Measurements from ENCODE around the gene PLCH1.

The PLCH1 gene

DNA sequence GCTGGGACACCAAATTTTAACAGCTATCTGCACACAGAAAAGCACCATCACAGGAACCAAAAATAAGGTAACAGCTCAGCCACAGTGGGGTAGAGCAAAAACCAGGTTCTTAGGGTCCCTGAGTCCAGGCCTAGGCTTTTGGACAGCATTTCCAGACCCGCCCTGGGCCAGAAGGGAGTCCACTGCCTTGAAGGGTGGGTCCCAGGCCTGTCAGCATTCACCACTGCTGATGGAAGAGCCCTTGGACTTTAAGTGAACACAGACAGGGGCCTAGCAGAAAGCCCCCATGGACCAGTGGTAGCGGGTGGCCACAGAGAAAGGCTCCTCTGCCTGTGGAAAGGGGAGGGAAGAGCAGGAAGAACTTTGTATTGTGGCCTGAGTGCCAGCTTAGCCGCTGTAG, 56.4 kb downstream of the PLCH1 start:
- no peak for DNase-seq (ENCODE audit: low read depth in 3 of 3, low spot score in 1 of 3)

DNA sequence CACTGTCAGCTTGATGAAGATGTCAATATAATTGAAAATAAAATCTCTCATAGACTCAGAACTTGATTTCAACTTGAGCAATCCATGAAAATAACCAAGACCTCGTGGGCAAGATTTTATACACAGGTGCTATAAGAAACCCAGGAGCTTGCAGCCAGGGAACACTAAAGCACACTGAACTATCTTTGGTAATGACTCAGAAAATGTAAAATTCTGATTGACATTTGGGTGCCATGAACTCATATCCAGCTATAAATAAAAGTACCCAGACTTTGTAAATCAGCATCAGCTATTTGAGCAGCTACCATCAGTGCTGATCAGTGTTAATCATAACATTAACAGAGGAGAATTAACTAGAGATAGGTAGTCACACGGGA, 61.5 kb downstream of the PLCH1 start:
- no peak for DNase-seq (ENCODE audit: low read depth in 3 of 3, low spot score in 1 of 3)

DNA sequence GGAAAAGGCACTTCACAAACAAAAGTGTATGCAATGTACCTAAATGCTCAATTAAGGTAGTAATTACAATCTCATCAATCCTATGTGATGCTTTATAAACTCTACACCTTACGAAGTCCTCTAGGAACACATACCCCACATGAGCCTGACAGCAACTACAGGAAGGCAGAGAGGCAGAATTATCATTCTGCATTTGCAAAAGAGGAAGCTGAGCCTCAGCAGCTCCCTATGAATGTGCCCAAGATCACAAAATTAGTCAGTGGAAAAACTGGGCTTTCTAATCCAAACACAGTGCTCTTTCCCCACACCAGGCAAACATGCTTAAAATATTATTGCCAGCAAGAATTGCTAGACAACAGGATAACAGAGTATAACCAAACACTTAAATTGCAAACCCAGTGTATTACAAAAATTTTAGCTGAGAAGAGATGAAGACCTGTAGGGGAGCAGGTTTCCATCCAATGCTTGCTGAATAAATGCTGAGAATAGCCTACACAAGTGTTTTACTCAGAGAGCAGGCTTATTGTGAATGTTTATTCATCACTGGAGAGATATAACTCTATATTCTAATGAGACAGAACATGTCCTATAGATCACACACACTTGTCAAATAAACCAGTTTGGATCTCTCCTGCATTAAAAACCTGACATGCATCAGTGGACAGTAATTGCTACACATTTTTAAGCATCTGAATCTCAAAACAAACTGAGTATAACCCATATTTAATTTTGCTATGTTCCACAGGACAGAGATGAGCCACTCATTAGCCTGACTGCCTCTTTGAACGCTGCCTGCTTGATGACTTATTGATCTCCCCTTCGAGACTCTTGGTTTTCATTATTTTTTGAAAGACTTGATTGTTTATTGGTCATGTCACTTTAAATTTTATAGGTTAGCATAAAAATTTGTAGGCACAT, 62.2 kb downstream of the PLCH1 start:
- DNase-seq (ENCODE audit: low read depth in 3 of 3, low spot score in 1 of 3) = no peak

DNA sequence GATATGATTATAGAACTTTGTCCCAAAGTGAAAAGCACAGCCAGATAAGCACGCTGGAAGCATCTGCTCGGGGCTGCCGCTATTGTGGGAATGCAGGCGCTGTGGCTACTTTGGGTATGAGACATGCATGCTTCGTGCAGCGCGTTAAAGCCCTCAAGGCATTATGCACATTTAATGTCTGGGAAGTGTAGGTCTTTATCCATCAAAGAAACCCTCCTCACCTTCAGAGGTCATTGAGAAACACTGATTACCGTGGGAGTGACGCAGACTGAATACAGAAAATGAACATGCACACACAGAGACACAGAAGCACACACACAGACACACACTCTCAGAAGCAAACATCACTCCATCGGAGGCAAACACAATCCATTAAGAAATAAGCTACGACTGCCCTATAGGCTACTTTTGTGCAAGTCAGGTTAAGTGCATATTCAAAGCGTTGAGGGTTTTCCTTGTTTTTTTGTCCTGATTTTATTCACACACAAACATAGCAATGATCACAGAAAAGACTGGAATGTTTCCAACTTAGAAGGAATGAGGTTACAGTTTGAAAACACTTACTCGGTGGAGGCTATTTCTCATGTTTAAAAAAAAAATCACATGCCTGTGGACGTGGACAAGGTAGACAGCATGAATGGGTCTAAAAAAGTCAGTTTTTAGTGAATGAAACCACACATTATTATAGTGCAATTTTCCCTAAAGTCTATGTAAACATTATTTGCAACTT, 68.5 kb downstream of the PLCH1 start:
- DNase-seq (ENCODE audit: low read depth in 3 of 3, low spot score in 1 of 3) = no peak

DNA sequence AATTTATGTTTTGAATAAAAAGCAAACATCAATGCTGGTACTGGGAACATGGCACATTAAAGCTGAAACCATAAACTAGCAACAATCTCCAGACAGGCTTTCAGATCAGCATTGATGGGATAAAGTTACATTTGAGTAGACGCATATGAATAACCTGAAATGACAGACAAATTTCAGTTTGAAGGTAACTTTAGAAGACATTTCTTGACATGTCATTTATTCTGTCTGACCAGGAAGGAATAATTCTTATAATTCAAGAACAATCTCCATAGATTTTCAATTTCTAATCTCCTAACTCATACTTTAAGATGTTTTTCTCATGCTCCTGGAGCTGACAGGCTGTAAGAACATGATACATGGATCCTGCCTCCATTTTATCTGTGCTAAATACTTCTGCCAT, 69.8 kb downstream of the PLCH1 start:
- DNase-seq (ENCODE audit: low read depth in 3 of 3, low spot score in 1 of 3) = no peak

DNA sequence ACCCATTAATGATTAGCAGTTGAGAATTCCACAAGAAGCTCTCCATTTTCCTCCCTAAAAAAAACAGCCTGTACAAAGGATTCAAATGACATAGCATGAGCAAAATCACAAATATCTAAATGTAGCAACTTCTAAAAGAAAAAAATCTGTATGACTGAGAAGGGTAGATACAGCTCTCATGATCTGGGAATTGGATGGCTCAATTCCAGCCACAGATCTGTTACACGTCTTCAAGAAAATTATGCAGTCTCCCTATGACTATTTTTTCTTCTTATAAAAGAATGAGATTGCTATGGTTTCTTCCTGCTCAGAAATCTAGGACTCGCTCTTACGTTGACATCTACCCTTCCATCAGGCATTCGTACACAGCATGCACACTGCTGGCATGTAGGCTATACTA, 71.5 kb downstream of the PLCH1 start:
- no peak for DNase-seq (ENCODE audit: low read depth in 3 of 3, low spot score in 1 of 3)

DNA sequence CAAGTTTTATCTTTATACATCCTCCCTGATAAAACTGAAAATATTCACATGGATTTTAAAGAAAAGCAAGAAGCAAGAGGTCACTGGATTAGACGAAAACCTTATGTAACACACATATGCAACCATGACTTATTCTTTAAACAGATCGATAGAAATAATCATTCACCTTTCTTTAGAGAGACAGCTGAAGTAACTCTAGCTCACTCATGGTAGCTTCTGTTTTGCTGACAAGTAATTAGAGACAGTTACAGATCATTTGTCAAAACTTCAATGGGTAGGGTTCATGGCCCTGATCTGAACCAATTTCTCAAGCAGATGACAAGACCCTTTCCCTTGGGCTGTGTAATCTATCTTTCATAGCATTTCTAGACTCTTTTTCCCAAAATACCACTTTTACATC, 74.5 kb downstream of the PLCH1 start:
- DNase-seq (ENCODE audit: low read depth in 3 of 3, low spot score in 1 of 3) = no peak

DNA sequence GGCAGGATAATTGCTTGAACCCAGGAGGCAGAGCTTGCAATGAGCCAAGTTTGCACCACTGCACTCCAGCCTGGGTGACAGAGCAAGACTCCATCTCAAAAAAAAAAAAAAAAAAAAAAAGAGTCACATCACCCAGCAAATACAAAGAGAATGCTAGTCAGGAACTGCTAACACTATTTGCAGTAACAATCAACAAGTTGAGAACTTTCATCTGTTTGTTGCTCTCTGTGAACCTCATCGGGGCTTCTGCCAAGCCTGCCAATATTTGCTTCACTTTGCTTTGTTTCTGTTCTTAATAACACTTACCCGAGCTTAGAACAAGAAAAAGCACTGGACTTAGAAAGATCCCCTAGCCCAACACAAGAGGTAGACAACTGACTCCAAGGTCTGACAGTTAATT, 76.9 kb downstream of the PLCH1 start:
- no peak for DNase-seq (ENCODE audit: low read depth in 3 of 3, low spot score in 1 of 3)

DNA sequence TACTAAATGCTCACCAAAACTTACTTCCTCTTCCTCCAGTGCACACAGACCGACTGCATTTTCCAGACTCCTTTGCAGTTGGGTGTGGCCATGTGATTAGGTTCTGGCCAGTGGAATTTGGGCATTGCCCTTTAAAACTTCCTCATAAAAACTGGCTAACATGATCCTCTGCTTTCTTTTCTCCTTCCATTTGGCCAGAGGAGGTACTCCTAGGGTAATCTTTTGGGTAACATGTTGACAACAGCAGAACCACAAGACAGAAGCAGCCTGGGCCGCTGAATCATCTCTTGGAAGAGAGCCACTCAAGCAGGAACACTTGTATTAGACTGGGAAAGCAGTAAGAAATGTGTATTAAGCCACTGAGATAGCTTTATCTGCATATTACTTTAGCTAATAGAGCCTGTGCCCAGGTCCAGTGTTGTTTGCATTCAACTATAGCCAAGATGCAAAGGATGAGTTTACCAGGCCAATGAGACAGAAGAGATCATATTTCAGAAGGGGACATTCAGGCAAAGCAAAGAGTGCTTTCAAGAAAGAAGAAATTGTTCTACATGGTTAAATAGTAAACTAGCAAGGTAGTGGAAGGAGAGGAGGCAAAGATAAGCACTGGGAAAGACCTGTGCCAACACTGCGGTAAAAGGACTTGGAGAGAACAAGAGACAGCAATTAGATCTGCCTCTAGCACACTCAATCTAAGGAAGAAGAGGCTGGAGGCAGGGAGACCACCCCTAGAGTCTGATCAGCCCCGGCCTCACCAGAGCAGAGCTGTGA, 79.8 kb downstream of the PLCH1 start:
- no peak for DNase-seq (ENCODE audit: low read depth in 3 of 3, low spot score in 1 of 3)

DNA sequence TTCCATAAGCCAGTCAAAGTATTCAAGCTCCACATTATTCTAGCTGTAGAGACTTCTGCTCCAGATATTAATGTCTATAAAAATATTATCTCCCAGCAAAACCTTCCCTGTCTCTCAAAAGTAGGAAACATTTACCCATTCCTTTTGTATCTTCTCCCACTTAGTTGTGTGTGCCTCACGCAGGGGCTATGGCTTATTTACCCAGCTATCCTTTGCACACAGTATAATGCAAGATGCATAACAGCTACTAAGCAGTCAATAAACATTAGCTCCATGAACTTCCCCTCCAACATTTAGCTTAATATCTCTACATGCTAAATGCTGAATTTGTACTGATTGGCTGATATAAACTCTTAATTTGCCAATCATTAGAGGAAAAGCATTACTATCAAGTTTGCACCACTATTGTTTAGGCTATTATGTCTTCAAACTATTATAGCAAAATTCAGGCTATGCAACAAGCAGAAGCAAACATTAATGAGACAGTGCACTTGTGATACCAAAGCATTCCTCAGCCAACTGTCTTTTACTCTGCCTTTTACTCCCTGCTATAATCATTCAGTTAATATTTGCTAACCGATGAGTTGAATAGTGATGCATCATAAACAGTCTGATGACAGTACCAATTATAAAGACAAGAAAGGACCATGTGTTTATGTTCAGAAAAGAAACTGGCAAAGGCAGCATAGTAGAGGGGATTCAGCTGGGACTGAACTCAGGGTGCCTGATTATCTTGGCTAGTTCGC, 81.2 kb downstream of the PLCH1 start:
- DNase-seq (ENCODE audit: low read depth in 3 of 3, low spot score in 1 of 3) = no peak

DNA sequence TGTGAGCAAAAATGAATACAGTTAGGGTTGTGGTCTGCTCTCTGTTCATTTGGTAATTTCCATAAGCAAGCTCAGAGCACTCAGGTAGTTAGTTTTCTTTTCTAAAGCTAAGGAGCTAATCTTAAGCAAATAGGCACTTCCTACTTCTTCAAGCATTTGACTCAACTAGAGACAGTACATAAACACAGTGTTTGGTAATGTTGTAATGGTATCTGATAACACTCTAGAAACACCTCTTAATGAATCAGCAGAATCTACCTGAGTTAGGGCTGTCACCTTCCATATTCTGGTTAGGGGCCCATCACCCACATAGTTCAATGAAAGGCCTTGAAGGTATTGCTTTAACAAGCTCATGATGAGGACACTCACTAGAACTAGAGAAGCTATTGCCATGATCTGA, 83.1 kb downstream of the PLCH1 start:
- no peak for DNase-seq (ENCODE audit: low read depth in 3 of 3, low spot score in 1 of 3)

DNA sequence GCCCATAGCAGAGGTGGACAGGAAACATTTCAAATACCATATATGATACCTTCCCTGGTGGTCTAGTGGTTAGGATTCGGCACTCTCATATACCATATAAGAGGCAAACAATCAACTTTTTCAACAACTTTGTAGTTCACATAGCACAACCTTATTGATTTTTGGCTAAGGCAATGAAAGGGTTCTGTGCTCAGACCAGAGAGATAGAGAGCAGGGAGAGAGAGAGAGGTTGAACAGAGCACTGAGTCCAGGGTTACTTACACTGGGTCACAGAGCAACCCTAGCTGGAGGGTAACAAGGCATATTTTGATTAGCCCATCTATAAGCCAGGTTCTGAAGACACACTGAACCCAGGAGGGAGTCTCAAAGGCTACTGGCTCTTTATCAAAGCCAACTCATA, 83.8 kb downstream of the PLCH1 start:
- DNase-seq (ENCODE audit: low read depth in 3 of 3, low spot score in 1 of 3) = no peak

DNA sequence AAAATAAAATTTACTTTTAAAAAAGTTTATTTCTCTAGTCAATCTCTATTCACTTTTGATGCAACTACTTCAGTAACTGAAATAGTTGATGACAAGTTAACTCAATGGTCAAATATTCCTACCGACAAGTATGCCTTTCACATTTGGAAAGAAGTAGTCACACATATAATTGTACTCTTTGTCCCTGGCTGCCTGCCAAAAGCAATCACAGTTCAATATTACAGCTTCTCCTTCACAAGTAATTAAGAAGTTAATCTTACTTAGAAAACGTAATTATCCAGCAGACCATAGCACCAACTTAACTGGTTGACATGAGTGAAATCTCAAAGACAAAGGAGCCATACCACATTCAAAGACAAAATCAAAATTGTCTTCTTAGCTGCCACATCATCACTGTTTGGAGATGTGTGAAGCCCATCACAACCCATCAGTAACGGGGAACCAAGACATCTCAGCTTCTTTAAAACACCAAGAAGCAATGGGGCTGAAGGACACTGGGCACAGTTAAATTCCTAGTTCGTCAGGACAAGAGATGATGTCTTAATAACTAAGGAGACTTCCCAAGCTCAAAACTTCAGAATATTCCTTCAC, 86.1 kb downstream of the PLCH1 start:
- DNase-seq (ENCODE audit: low read depth in 3 of 3, low spot score in 1 of 3) = no peak

DNA sequence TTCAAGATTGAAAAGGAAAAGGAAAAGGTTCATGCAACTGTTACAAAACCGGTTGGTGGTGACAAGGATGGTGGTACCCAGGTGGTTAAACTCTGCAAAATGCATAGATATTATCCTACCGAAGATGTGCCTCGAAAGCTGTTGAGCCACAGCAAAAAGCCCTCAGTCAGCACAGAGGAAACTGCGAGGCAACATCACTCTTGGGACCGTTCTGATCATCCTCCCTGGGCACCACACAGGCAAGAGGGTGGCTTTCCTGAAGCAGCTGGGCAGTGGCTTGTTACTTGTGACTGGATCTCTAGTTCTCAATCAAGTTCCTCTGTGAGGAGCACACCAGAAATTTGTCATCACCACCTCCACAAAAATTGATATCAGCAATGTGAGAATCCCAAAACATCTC, 86.9 kb downstream of the PLCH1 start:
- DNase-seq (ENCODE audit: low read depth in 3 of 3, low spot score in 1 of 3) = no peak

DNA sequence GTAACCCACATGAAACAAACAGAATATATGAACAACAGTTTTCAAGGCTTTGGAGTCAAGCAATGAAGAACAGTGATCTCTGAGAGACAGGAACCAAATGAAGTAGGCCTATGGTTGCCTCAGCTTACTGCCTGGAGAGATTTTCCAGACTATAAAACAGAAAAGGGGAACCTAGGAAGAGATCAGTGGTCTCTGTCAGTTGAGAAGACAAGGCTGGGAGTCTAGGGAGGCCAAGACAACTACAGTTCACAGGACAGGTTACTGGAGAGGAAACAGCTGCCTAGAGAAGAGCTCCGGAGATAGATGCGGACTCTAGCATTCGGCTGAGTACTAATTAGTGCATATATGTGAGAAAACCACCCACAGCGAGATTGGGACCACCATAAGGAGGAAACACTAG, 87.7 kb downstream of the PLCH1 start:
- DNase-seq (ENCODE audit: low read depth in 3 of 3, low spot score in 1 of 3) = no peak

DNA sequence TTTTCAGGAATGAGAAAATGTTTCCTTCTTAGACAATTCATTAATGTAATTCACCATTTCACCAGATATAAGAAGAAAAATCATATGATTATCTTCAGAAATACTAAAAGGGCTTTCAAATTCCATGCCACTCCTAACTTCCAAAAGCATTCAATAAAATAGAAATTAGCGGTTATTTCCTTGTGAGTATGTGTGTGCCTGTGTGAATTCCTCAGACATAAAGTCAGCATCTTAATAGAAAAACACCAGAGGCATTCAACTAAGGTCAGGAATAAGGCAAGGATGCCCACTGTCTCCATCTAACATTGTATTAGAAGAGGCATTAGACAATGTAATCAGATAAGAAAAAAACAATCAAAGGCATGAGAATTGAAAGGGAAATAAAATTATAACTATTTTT, 88.4 kb downstream of the PLCH1 start:
- no peak for DNase-seq (ENCODE audit: low read depth in 3 of 3, low spot score in 1 of 3)

DNA sequence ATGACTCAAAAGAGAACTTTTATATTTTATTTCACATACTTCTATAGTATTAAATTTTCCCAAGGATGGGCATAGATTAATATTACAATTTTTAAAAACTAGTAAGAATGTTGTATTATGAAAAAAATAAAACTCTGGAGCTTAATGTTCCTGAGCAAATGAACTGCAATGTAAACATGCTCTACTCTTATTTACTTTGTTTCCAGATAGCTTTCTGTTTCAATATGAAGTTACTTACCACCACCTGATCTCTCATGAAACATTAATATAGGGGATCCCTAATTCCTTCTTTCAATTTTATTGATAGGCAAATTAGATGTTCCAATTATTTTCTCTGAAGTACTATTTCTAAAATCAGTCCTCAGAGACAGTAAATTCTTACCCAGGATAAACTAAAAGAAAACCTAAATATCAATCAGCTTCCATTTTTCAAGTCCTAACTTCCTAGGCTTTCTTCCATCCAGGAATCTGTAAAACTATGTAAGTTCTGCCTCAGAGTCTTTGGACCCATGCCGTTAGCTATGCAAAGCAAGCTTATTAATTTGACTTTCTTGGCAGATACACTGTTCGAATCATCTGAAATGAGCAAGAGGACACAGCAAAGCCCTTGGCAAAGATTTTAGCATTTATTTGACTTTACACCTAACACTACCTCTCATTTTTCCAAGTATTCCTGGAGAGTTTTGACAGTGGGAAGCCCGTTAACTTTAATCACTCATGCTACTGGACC, 93.2 kb downstream of the PLCH1 start:
- DNase-seq (ENCODE audit: low read depth in 3 of 3, low spot score in 1 of 3) = no peak

DNA sequence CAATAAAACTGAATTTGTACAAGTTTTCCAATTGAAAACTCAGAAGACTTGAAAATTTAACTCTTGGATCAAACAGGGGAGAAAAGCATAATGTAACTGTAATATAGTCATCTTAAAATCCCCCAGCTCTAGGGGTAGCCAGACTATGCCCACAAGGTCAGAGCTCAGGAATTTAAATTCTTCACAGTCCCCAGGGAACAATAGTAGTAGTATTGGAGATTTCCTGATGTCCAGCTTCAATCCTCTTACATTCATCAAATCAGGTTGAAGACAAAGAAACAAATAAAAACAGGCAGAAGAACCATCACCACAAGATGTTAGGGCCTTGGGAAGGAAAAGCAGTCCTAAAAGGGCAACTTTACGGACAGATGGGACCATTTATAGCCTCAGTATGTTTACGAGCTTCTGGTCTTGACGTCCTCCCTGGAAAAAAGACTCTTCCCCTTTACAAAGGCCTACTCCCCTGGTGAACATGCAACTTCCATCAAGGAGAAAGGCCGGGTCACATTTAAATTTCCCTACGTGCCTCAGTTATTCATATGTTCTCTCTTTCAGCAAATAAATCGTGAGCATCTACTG, 96.8 kb downstream of the PLCH1 start:
- DNase-seq (ENCODE audit: low read depth in 3 of 3, low spot score in 1 of 3) = no peak

DNA sequence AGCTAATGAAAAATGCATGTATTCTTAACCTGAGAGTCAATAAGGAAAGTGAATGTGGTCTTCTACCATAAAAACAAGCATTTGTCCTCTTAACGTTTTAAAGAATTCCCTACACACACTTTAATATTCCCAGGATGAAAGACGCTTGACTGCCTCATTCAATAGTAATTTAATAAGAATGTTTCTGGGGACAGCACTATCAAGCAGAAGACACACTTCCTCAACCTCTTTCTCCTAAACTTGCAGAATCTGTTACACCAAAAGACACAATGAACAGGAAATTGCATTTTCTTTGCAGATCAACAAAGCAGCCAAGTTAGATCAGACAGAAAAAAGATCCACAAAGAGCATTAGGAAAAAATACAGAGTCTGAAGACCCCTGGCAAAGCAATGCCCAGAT, 97.7 kb downstream of the PLCH1 start:
- no peak for DNase-seq (ENCODE audit: low read depth in 3 of 3, low spot score in 1 of 3)

DNA sequence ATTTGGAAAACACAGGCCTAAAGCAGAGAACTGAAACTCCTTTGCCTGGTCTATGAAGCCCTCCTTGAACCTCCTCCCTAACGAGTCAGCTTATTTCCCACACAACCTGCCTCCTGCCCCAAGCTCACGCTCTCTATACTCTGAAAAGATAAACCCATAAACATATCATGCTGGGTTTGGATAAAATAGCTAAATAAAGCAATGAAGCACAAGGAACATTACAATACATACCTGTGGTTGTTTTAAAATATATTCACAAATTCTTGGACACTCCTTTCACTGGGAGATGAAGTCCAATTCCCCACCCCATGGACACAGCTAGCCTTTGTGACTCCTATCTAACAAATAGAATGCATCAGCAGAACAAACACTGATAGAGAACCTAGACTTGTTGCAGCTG, 98.2 kb downstream of the PLCH1 start:
- no peak for DNase-seq (ENCODE audit: low read depth in 3 of 3, low spot score in 1 of 3)
